WTC11 (cell line): ENCODE measurements around the gene NEIL3. TPM values are rescaled to one million over a fixed set of nuclear protein-coding genes. Genes with fewer than 3 reads are reported as not detected.

Experiments
- ATAC-seq: fragments of 200-7000 bp; cut with Tn5 transposase; 2 replicates; pipeline ENCODE4 v1.10.0; 2021; ENCODE audit warnings: mild to moderate bottlenecking, moderate library complexity
- CTCF ChIA-PET: fragments of 300-600 bp; sonication (Branson Sonifier 250); formaldehyde crosslinking; loops from one replicate; lab custom pipeline; 2021; ENCODE audit warnings: antibody characterized with exemption; lab: Charles Lee
- POLR2A ChIA-PET: fragments of 350-600 bp; sonication (Branson Sonifier 250); formaldehyde crosslinking; loops from one replicate; lab custom pipeline; 2021; ENCODE audit warnings: antibody characterized with exemption; lab: Charles Lee
- DNase-seq: peaks from one replicate; pipeline ENCODE4 v3.0.0; 2021; ENCODE audit warnings: low spot score
- H3K27ac Mint-ChIP-seq: 2 replicates; pipeline ENCODE4 v1.8.0; 2021; ENCODE audit warnings: mixed read lengths
- H3K27me3 Mint-ChIP-seq: 2 replicates; pipeline ENCODE4 v1.8.0; 2021; ENCODE audit warnings: low read depth, mild to moderate bottlenecking, moderate library complexity, mixed read lengths
- H3K36me3 Mint-ChIP-seq: 2 replicates; pipeline ENCODE4 v1.8.0; 2021; ENCODE audit warnings: mixed read lengths
- H3K4me1 Mint-ChIP-seq: 2 replicates; pipeline ENCODE4 v1.8.0; 2022; ENCODE audit warnings: mixed read lengths
- H3K4me3 Mint-ChIP-seq: 2 replicates; pipeline ENCODE4 v1.8.0; 2021; ENCODE audit warnings: mild to moderate bottlenecking, moderate library complexity, mixed read lengths
- H3K9me3 Mint-ChIP-seq: 2 replicates; pipeline ENCODE4 v1.8.0; 2021; ENCODE audit warnings: mixed read lengths
- AR ChIP-seq: fragments of 250-450 bp; sonication (Bioruptor Pico); IDR thresholded peaks from 2 replicates; pipeline ENCODE4 v1.9.0; 2021; ENCODE audit warnings: mild to moderate bottlenecking
- ATF2 ChIP-seq: sonication (generic); formaldehyde crosslinking; IDR thresholded peaks from 2 replicates; pipeline ENCODE4 v1.8.1; 2022; ENCODE audit warnings: low read depth, missing genetic modification reagents, borderline replicate concordance
- CBFB ChIP-seq: sonication (generic); formaldehyde crosslinking; IDR thresholded peaks from 2 replicates; pipeline ENCODE4 v1.8.1; 2022; ENCODE audit warnings: mild to moderate bottlenecking, low read depth, missing genetic modification reagents
- EMX1 ChIP-seq: fragments of 250-450 bp; sonication (Bioruptor Pico); IDR thresholded peaks from 2 replicates; pipeline ENCODE4 v1.8.0; 2021; ENCODE audit warnings: mild to moderate bottlenecking
- ETV6 ChIP-seq: sonication (generic); formaldehyde crosslinking; IDR thresholded peaks from 2 replicates; pipeline ENCODE4 v1.8.1; 2022; ENCODE audit warnings: mild to moderate bottlenecking, missing genetic modification reagents
- FOXK1 ChIP-seq: sonication (generic); formaldehyde crosslinking; IDR thresholded peaks from 2 replicates; pipeline ENCODE4 v1.8.0; 2022; ENCODE audit warnings: mild to moderate bottlenecking, moderate library complexity, missing genetic modification reagents
- GRHL2 ChIP-seq: fragments of 250-450 bp; sonication (Bioruptor Pico); IDR thresholded peaks from 2 replicates; pipeline ENCODE4 v1.8.0; 2022; ENCODE audit warnings: mild to moderate bottlenecking, moderate library complexity; ENCODE audit not compliant: insufficient replicate concordance, severe bottlenecking
- HMGXB4 ChIP-seq: sonication (generic); formaldehyde crosslinking; IDR thresholded peaks from 2 replicates; pipeline ENCODE4 v1.8.1; 2023; ENCODE audit warnings: mild to moderate bottlenecking, moderate library complexity, missing genetic modification reagents
- JAZF1 ChIP-seq: fragments of 250-450 bp; sonication (Bioruptor Pico); IDR thresholded peaks from 2 replicates; pipeline ENCODE4 v1.9.0; 2021; ENCODE audit warnings: moderate library complexity, mild to moderate bottlenecking, inconsistent platforms
- MAX ChIP-seq: sonication (generic); formaldehyde crosslinking; IDR thresholded peaks from 2 replicates; pipeline ENCODE4 v1.8.0; 2022; ENCODE audit warnings: mild to moderate bottlenecking, missing genetic modification reagents
- NR2C2 ChIP-seq: sonication (generic); formaldehyde crosslinking; IDR thresholded peaks from 2 replicates; pipeline ENCODE4 v1.8.0; 2022; ENCODE audit warnings: mild to moderate bottlenecking, missing genetic modification reagents
- PRRX2 ChIP-seq: fragments of 250-450 bp; sonication (Bioruptor Pico); IDR thresholded peaks from 2 replicates; pipeline ENCODE4 v1.8.0; 2021; ENCODE audit warnings: mild to moderate bottlenecking
- ZBTB21 ChIP-seq: sonication (generic); formaldehyde crosslinking; IDR thresholded peaks from 2 replicates; pipeline ENCODE4 v1.8.1; 2023; ENCODE audit warnings: mild to moderate bottlenecking, missing genetic modification reagents, borderline replicate concordance
- ZNF232 ChIP-seq: sonication (generic); formaldehyde crosslinking; IDR thresholded peaks from 2 replicates; pipeline ENCODE4 v1.8.0; 2022; ENCODE audit warnings: mild to moderate bottlenecking, missing genetic modification reagents
- ZNF423 ChIP-seq: fragments of 250-450 bp; sonication (Bioruptor Pico); IDR thresholded peaks from 2 replicates; pipeline ENCODE4 v2.1.2; 2022; ENCODE audit warnings: mild to moderate bottlenecking, moderate library complexity
- ZNF425 ChIP-seq: fragments of 250-450 bp; sonication (Bioruptor Pico); conservative IDR thresholded peaks from 2 replicates; pipeline ENCODE4 v1.9.0; 2021; ENCODE audit warnings: mild to moderate bottlenecking
- ZSCAN18 ChIP-seq: fragments of 250-450 bp; sonication (Bioruptor Pico); IDR thresholded peaks from 2 replicates; pipeline ENCODE4 v2.1.2; 2022; ENCODE audit warnings: mild to moderate bottlenecking, moderate library complexity
- total RNA-seq: library from RNA; stranded (reverse); gene quantifications from 3 replicates; pipeline ENCODE4 v1.2.3, GENCODE V29; 2021
- TF ChIP-seq, protein P1 (sequence below): sonication (generic); formaldehyde crosslinking; IDR thresholded peaks from 2 replicates; pipeline ENCODE4 v1.8.1; 2023; ENCODE audit warnings: mild to moderate bottlenecking, missing genetic modification reagents, moderate library complexity
- TF ChIP-seq, protein P2 (sequence below): fragments of 250-450 bp; sonication (Bioruptor Pico); IDR thresholded peaks from 2 replicates; pipeline ENCODE4 v1.9.0; 2021; ENCODE audit warnings: mild to moderate bottlenecking
- TF ChIP-seq, protein P3 (sequence below): sonication (generic); formaldehyde crosslinking; IDR thresholded peaks from 2 replicates; pipeline ENCODE4 v1.8.0; 2022; ENCODE audit warnings: mild to moderate bottlenecking, missing genetic modification reagents

The NEIL3 gene
- total RNA-seq, 1 experiment from 2014 or later, result 9.9 TPM

GRCh38 chr4:177375372-177375771, 65.7 kb downstream of the NEIL3 start:
- Mint-ChIP-seq H3K27ac (no peak overlapping the region), H3K4me1 (peaks cover 12% of the 10 kb centered on the region), H3K27me3 (no peaks in the 10 kb centered on the region), H3K9me3 (peaks cover under 1% of the 10 kb centered on the region; the same call in 1 of the 2 replicates), H3K36me3 (peaks cover 4% of the 10 kb centered on the region), H3K4me3 (no peak overlapping the region)
- no peak for ATAC-seq
- ChIA-PET CTCF (interaction anchor here (0.9 kb wide), 2 partner anchors 125 kb away, joined by 3 to 4 read pairs; no protein-coding TSS in a partner anchor), POLR2A (interaction anchor here (1.0 kb wide), 1 partner anchor 67 kb away, joined by 4 read pairs; the partner anchor contains the start of gene AGA)
- DNase-seq, result no peak
- TF ChIP-seq, protein P1, sequence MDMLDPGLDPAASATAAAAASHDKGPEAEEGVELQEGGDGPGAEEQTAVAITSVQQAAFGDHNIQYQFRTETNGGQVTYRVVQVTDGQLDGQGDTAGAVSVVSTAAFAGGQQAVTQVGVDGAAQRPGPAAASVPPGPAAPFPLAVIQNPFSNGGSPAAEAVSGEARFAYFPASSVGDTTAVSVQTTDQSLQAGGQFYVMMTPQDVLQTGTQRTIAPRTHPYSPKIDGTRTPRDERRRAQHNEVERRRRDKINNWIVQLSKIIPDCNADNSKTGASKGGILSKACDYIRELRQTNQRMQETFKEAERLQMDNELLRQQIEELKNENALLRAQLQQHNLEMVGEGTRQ (CRISPR knock-in tag), result no peak
- TF ChIP-seq HMGXB4 (CRISPR knock-in tag) (no peak), PRRX2 (no peak), CBFB (CRISPR knock-in tag) (no peak), ZNF232 (CRISPR knock-in tag) (no peak), ZSCAN18 (CRISPR knock-in tag) (no peak), JAZF1 (CRISPR knock-in tag) (no peak), GRHL2 (no peak), FOXK1 (no peak)
- TF ChIP-seq, protein P2, sequence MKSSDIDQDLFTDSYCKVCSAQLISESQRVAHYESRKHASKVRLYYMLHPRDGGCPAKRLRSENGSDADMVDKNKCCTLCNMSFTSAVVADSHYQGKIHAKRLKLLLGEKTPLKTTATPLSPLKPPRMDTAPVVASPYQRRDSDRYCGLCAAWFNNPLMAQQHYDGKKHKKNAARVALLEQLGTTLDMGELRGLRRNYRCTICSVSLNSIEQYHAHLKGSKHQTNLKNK, result no peak

DNA sequence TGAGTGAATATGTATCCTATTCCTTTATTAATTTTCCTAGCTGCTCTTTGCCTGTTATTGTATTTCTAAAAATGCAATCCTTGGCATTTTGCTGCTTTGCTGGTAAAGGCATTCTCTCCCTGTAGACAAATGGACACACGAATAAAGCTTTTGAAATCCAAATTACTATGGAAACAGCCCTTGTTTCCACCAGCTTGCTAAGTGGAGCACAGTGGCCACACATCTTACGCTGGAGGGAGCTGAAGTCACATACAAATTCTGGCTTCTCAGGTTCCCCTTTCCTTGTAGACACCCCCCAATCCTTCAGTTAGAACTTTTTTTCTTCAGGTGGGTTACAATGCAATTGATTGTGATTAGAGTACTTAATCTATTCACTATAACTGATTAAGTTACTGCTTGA, 66.3 kb downstream of the NEIL3 start:
- peaks cover 12% of the 10 kb centered on the region for H3K4me1 Mint-ChIP-seq
- H3K27ac Mint-ChIP-seq, result no peak overlapping the region
- POLR2A ChIA-PET, result interaction anchor here (1.0 kb wide), 1 partner anchor 66 kb away, joined by 4 read pairs; the partner anchor contains the start of gene AGA
- no peak for ATAC-seq
- H3K9me3 Mint-ChIP-seq, result peaks cover 2% of the 10 kb centered on the region
- no peak for DNase-seq
- CTCF ChIA-PET, result interaction anchor here (0.6 to 0.9 kb wide), 2 partner anchors 126 to 321 kb away, joined by 3 read pairs; no protein-coding TSS in a partner anchor
- no peaks in the 10 kb centered on the region for H3K27me3 Mint-ChIP-seq
- no peak overlapping the region for H3K4me3 Mint-ChIP-seq
- peaks cover 1% of the 10 kb centered on the region for H3K36me3 Mint-ChIP-seq
- TF ChIP-seq ZNF425 (CRISPR knock-in tag), result no peak
- TF ChIP-seq, protein P3, sequence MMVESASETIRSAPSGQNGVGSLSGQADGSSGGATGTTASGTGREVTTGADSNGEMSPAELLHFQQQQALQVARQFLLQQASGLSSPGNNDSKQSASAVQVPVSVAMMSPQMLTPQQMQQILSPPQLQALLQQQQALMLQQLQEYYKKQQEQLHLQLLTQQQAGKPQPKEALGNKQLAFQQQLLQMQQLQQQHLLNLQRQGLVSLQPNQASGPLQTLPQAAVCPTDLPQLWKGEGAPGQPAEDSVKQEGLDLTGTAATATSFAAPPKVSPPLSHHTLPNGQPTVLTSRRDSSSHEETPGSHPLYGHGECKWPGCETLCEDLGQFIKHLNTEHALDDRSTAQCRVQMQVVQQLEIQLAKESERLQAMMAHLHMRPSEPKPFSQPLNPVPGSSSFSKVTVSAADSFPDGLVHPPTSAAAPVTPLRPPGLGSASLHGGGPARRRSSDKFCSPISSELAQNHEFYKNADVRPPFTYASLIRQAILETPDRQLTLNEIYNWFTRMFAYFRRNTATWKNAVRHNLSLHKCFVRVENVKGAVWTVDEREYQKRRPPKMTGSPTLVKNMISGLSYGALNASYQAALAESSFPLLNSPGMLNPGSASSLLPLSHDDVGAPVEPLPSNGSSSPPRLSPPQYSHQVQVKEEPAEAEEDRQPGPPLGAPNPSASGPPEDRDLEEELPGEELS, result no peak
- no peak for TF ChIP-seq AR (CRISPR knock-in tag)
- no peak for TF ChIP-seq ZBTB21 (CRISPR knock-in tag)
- TF ChIP-seq MAX (CRISPR knock-in tag), result no peak
- no peak for TF ChIP-seq ZNF423 (CRISPR knock-in tag)
- TF ChIP-seq ZSCAN18 (CRISPR knock-in tag), result no peak
- TF ChIP-seq ATF2 (CRISPR knock-in tag), result no peak
- no peak for TF ChIP-seq NR2C2 (CRISPR knock-in tag)
- no peak for TF ChIP-seq ETV6 (CRISPR knock-in tag)
- TF ChIP-seq EMX1, result no peak
